Stimulated activated CD8-positive, alpha-beta memory T cell treated with anti-CD3 and anti-CD28 coated beads, Interleukin-4, amount 100 ng/mL, for 48 hours (primary cell): ENCODE results near the gene C12orf60.
"Not testable (repeated sequence)": the region's sequence is repeated elsewhere in the genome, so short reads cannot be mapped to it uniquely, and the experiment has no call there.

ENCODE experiments used
- DNase-seq: peaks from one replicate; pipeline ENCODE4 v3.0.0-alpha.2; 2020

C12orf60 gene

DNA sequence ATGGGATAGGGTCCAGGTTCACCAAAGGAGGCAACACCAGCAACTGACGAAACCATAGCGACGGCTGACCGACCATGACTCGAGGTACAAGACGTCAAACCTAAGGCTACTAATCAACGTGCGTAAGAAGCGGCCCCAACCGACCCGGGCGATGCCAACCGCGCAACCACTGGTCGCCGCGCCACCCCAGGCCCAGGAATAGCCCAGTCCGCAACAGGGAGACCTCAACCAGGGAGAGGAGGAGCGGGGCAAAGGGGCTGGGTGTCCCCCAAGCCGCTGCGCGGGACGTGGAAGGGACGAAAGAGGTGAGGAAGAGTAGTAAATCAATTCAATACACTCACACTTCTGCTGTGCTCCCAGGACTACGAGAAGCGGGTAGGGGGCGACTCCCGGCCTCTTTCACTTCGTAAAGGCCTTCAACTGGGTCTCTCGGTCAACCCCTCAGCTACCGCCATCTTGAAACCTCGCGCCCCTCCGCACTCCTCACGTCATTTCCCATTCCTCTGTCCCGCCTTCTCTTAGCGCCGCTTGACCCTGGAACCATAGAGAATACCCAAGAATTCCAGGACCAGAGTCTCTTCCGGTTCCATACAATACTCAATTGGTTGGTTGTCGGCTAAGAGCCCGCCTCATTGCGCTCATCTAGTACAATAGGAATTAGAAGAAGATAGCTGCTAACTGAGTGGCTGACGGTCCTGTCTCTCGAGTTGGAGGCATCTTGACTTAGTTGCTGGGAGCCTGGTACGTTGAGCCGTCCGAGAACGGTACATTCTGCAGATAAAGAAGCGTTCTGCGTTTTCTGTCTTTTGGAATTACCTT, at the start of gene C12orf60, which contains the start of gene WBP11:
C12orf60 (plus strand) TSS at position 660 of the 819 bp plus-strand sequence. CDS start 19,266 bp downstream, outside the sequence.
WBP11 (minus strand) TSS at position 468 of the 819 bp plus-strand sequence. CDS start 2,095 bp downstream, outside the sequence.
- DNase-seq, result peak; percentile 86

GRCh38 chr12:14756334-14757143, 46.9 kb upstream of the C12orf60 start:
- DNase-seq, result no peak

- not testable (repeated sequence) for DNase-seq
Observed at GRCh38 chr12:14759711-14760280, 43.7 kb upstream of the C12orf60 start.

GRCh38 chr12:14765398-14765797, 38.1 kb upstream of the C12orf60 start:
- DNase-seq, result no peak

- DNase-seq, result not testable (repeated sequence)
Observed at GRCh38 chr12:14766020-14766419, 37.5 kb upstream of the C12orf60 start.

- DNase-seq, result no peak
Observed at GRCh38 chr12:14766649-14767215, 36.7 kb upstream of the C12orf60 start.

- DNase-seq, result no peak
Observed at GRCh38 chr12:14767617-14768016, 35.9 kb upstream of the C12orf60 start.

DNA sequence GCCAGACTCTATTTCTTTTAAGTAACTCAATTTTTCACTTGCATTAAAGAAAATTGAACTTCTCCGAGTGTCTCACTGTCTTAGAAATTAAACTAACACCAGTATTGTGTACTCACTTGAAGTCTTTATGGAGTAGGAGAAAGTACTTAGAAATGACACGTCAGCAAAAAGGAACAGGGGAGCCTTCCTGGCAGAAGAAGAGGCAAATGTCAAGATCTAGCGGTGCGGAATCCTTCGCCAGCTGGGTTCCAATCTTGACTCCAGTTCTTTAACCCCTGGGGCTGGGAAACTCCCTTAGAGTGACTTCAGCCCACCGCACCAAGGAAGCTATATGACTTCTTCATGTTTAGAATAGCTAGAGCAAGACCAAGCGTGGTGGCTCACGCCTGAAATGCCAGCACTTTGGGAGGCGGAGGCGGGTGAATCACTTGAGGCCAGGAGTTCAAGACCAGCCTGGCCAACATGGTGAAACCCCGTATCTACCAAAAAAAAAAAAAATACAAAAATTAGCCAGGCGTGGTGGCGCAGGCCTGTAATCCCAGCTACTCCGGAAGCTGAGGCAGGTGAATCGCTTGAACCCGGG, 34.6 kb upstream of the C12orf60 start:
- DNase-seq, result peak; percentile 66

- no peak for DNase-seq
Observed at GRCh38 chr12:14769466-14769968, 34.0 kb upstream of the C12orf60 start.

DNA sequence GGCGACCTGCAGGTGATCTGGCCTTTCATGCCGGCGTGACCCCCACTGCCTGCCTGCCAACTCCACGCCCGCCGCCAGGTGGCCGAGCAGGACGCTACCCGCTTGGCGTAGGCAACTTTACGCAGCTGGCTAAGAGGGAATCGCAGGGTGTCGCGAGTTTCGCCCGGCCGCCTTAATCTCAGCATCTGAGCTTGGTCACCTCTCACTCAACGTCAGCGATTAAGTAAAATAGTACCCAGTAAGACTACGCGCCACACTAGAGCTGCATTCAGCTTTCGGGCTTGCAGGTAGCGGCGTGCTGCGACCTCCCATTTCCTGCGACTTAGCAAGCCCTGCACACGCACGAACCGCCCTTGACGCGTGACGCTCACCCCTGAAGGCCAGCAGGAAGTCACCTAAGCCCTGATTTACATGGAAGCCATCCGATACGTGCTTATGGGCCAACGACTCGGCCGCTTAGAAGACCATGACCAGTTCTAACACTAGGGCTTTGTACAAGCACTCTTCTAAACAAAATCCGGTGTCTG, 33.4 kb upstream of the C12orf60 start:
- peak; percentile 91 for DNase-seq

DNA sequence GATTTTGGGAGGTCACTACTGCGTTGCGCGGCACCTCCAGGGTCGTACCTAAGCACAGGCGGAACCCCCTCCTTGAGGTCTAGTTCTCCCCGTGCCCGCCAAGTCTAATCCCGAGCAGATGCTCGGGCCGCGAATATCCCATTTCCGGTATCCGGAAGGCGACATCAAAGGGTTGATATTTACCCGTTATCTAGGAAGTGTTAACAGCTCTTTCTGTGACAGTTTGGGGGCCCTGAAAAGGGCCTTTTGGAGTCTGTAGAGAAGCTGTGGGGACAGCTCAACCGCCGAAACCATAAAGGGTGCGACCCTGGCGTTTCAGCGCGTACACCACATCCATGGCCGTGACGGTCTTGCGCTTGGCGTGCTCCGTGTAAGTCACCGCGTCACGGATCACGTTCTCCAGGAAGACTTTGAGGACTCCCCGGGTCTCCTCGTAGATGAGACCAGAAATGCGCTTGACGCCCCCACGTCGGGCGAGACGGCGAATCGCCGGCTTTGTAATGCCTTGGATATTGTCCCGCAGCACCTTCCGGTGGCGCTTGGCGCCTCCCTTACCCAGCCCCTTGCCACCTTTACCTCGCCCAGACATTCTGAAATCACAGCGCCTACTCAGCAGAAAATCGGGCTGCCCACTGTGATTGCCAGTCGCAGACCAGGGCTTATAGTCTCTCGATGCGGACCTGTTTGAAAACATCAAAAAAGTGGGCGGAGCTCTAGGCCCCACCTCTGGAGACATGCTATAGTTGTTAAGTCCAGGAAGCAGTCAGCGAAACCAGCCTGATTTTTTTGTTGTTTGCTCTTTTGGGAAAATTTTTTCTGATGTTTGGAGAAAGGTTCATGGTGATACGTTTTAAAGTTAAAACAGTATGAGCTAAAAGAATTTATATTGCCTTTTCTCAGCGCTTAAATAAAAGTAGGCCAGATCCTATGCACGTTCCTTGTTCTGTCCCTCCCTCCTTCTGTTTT, 32.7 kb upstream of the C12orf60 start:
- DNase-seq, result peak; percentile 97

GRCh38 chr12:14771651-14772137, 31.8 kb upstream of the C12orf60 start:
- peak; percentile 36 for DNase-seq

GRCh38 chr12:14772946-14773345, 30.5 kb upstream of the C12orf60 start:
- DNase-seq, result no peak

GRCh38 chr12:14773685-14774073, 29.8 kb upstream of the C12orf60 start:
- DNase-seq, result peak; percentile 66

GRCh38 chr12:14774074-14774905, 29.2 kb upstream of the C12orf60 start:
- peak; percentile 89 for DNase-seq

DNA sequence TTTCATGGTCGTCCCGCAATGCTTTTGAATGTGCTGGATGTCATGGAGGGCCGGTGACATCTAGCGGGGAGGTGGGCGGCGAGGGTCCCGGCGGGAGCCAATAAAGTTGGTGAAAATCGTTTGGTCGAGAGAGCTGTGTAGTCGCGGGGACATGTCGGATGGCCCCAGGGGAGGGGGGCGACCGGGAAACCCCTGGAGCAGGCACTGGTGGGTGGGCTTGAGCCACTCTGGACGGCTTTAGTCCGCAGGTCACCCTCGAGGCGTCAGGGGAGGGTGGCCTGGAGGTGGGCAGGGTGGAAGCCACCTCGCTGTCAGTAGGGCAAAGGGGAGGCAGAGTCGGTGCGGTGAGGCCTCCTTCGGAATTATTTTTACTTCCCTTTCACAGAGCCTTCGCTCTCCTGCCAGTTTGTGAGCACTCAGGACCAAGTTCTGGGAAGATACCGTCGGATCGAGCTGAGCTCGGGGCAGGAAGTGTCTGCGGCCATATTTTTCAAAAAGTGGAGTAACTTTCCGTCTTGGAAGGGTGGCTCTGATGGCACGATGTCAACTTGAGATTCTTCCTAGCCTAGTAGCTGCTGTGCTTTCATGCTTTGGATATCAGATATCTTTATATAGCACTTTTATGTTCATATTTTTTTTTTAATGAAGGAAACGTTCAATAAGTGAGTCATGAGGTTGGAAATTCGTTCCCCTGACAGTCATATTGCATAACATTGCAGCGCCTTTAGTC, 28.4 kb upstream of the C12orf60 start:
- DNase-seq, result peak; percentile 51

- no peak for DNase-seq
Observed at GRCh38 chr12:14775636-14775980, 27.9 kb upstream of the C12orf60 start.

GRCh38 chr12:14776236-14776961, 27.1 kb upstream of the C12orf60 start:
- no peak for DNase-seq
